Right cardiac atrium (tissue), 5 donors: ENCODE results near the gene VIPR2. TPM values are rescaled to one million over a fixed set of nuclear protein-coding genes. Genes with fewer than 3 reads are reported as not detected.
"Not testable (repeated sequence)": the region's sequence is repeated elsewhere in the genome, so short reads cannot be mapped to it uniquely, and the experiment has no call there.

Experiments used
- ATAC-seq, 2 donors: fragments of 200-7000 bp; cut with Tn5 transposase; one replicate each; pipeline versions ENCODE4 v1.8.0 to v1.9.1; 2020; ENCODE audit warnings: moderate library complexity in 2 of 2, mild to moderate bottlenecking in 1 of 2
- DNase-seq, 3 donors: peaks; one replicate each; pipeline ENCODE4 v3.0.0-alpha.2; 2020
- H3K27ac ChIP-seq: one replicate; pipeline ENCODE4 v1.5.1; 2013; ENCODE audit warnings: mild to moderate bottlenecking, low read length, control low read depth, moderate library complexity
- H3K27me3 ChIP-seq: one replicate; pipeline ENCODE4 v1.6.1; 2013; ENCODE audit not compliant: control insufficient read depth, insufficient read depth
- H3K4me1 ChIP-seq: one replicate; pipeline ENCODE4 v1.6.1; 2013; ENCODE audit warnings: low read length; ENCODE audit not compliant: control insufficient read depth, insufficient read depth
- H3K4me3 ChIP-seq: one replicate; pipeline ENCODE4 v1.5.1; 2013; ENCODE audit warnings: low read length, control low read depth
- H3K9me3 ChIP-seq: one replicate; pipeline ENCODE4 v1.6.1; 2013; ENCODE audit warnings: low read length; ENCODE audit not compliant: control insufficient read depth
- WGBS: extraction: QIAGEN DNeasy Blood & Tissue Kit; methylation state at CpG from one replicate; pipeline ENCODE4 v1.1.7; 2013; 5-methylcytosine and 5-hydroxymethylcytosine counted together
- intact Hi-C, 4 donors: fragments of 100-400 bp; cut with DNase I; formaldehyde crosslinking; loops; one replicate each; pipeline versions ENCODE4 v1.11.0 to v1.14.0; 2022 to 2023
- polyA plus RNA-seq: library from polyadenylated mRNA; stranded (reverse); fragments of 200-250 nt; gene quantifications from one replicate; pipeline ENCODE4 v1.2.3, GENCODE V29; 2013
- total RNA-seq, 4 donors: library from RNA; stranded (reverse); fragmentation: NEBNext Ultra II Directional; extraction: Animal tissue kit (Norgen Biotek cat#: 25700); gene quantifications; one replicate each; pipeline ENCODE4 v1.2.1, GENCODE V29; 2021
- donor health status: healthy with polysubstance abuse.
- donor health status: DM: no; HTN: yes; CAD: no.
- donor health status: DM: no; HTN: no; CAD: no.
- donor health status: DM: no; HTN: yes; CAD: no; lungs with severe emphysema.
- donor health status: DM: yes; HTN: yes; CAD: no.

VIPR2 gene
- total and polyA plus RNA-seq, 5 donors, result 7.3 to 13.7 (median 9.5) TPM

DNA sequence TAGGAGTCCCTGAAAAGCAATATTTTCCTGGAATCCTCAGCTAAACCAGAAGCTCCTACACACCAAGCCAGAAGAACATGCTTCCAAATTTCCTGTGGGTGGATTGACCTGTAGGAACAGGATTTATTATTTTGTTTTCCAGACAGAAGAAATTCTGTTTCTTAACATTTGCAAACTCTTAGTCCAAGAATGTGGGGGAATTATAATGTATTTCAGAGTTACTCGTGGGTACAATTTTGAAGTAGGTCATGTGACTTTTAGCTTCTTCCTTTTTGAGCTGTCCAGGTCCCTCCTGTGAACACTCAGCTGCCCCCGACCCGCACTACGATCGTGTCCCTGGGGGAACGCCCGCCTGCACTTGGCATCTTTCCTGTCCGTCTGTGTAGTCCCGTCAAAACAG, 27.7 kb upstream of the VIPR2 start:
- DNase-seq (peak in 1 of 3 donors; percentile 38), ATAC-seq (no peak)
- H3K27me3 ChIP-seq, result no peaks in the 10 kb centered on the region
- no peaks in the 10 kb centered on the region for H3K9me3 ChIP-seq
- no peak overlapping the region for H3K4me3 ChIP-seq
- WGBS, result 85% methylated on average over 9 of the region's 9 CpGs
- no peaks in the 10 kb centered on the region for H3K4me1 ChIP-seq
- intact Hi-C loops, result no loop called here
- H3K27ac ChIP-seq, result no peak overlapping the region

DNA sequence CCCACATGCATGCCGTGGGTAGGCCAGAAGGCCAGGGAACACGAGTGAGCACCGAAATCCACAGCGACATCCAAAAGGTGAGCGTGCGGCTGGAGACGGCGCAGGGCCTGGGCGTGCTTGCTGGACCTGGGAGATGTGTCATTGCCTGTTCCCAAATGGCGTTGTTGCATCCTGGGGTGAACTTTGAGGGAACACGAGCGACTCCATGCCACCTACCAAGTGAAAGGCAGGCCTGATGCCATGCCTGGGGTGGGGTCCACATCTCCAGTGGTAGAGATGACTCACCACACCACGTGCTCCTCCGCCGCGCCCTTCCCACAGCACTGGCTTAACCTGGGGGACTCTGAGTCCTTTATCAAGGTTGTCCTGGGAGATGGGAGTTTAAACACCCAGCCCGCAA, 24.7 kb upstream of the VIPR2 start:
- Histone ChIP-seq H3K27ac (no peak overlapping the region), H3K4me3 (no peak overlapping the region), H3K27me3 (no peaks in the 10 kb centered on the region), H3K4me1 (no peaks in the 10 kb centered on the region), H3K9me3 (no peaks in the 10 kb centered on the region)
- 90% methylated on average over 17 of the region's 17 CpGs for WGBS
- intact Hi-C loops, result no loop called here
- peak in 1 of 3 donors; percentile 24 for DNase-seq
- no peak for ATAC-seq

- peak in 1 of 3 donors; percentile 19 for DNase-seq
- no peak for ATAC-seq
- WGBS, result 86% methylated on average over 15 of the region's 15 CpGs
Measured at GRCh38 chr7:159167139-159167538, 22.5 kb upstream of the VIPR2 start.

DNA sequence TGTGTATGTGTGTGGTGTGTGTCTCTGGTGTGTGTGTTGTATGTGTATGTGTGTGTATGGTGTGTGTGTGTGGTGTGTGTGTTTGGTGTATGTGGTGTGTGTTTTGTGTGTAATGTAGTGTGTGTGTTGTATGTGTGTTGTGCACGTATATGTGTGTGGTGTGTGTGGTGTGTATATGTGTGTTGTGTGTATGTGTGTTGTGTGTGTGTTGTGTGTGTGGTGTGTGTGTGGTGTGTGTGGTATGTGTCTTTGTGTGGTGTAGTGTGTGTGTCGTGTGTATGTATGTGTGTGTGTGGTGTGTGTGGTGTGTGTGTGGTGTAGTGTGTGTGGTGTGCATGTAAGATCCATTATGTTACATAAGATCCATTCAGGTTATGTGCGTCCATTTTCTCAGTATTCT, 21.9 kb upstream of the VIPR2 start:
- Histone ChIP-seq H3K4me3 (no peak overlapping the region), H3K27me3 (no peaks in the 10 kb centered on the region), H3K9me3 (no peaks in the 10 kb centered on the region), H3K4me1 (no peaks in the 10 kb centered on the region), H3K27ac (no peak overlapping the region)
- intact Hi-C loops, result no loop called here
- WGBS, result 64% methylated on average over 3 of the region's 3 CpGs
- ATAC-seq (no peak), DNase-seq (no peak)

More at GRCh38 chr7:159167139-159167538, 22.5 kb upstream of the VIPR2 start:
- Histone ChIP-seq H3K4me1 (no peaks in the 10 kb centered on the region), H3K27me3 (no peaks in the 10 kb centered on the region), H3K9me3 (no peaks in the 10 kb centered on the region), H3K27ac (no peak overlapping the region), H3K4me3 (no peak overlapping the region)
- intact Hi-C loops, result no loop called here

- ATAC-seq (no peak), DNase-seq (no peak)
- intact Hi-C loops, result no loop called here
- no peaks in the 10 kb centered on the region for H3K9me3 ChIP-seq
- no peak overlapping the region for H3K27ac ChIP-seq
- WGBS, result 85% methylated on average over 6 of the region's 6 CpGs
- no peaks in the 10 kb centered on the region for H3K27me3 ChIP-seq
- no peak overlapping the region for H3K4me3 ChIP-seq
- H3K4me1 ChIP-seq, result no peaks in the 10 kb centered on the region
Measured at GRCh38 chr7:159165352-159165751, 20.7 kb upstream of the VIPR2 start.

DNA sequence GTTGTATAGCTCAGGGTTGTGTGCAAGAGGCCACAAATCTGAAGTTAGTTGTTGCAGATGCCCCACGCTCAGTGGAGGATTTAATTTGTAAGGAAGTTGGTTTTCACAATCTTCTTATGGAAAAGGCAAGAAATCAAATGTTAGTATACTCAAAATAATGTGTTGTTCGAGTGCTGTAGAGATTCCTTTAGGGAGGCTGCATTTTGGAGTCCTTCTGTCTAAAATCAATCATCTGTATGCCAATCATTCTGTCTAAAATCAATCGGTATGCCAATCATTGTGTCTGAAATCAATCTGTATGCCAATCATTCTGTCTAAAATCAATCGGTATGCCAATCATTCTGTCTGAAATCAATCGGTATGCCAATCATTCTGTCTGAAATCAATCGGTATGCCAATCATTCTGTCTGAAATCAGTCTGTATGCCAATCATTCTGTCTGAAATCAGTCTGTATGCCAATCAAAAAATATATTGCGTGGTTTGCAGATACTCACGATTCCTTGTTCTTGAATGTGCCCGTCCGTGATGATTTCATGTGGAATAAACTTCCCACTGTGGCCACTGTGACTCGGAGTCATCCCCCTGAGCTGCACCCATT, 19.1 kb upstream of the VIPR2 start:
- H3K27ac ChIP-seq, intact Hi-C loops, H3K27me3 ChIP-seq, ATAC-seq, H3K4me3 ChIP-seq, DNase-seq, H3K4me1 ChIP-seq, H3K9me3 ChIP-seq: not testable (repeated sequence)
- 91% methylated on average over 10 of the region's 11 CpGs for WGBS

DNA sequence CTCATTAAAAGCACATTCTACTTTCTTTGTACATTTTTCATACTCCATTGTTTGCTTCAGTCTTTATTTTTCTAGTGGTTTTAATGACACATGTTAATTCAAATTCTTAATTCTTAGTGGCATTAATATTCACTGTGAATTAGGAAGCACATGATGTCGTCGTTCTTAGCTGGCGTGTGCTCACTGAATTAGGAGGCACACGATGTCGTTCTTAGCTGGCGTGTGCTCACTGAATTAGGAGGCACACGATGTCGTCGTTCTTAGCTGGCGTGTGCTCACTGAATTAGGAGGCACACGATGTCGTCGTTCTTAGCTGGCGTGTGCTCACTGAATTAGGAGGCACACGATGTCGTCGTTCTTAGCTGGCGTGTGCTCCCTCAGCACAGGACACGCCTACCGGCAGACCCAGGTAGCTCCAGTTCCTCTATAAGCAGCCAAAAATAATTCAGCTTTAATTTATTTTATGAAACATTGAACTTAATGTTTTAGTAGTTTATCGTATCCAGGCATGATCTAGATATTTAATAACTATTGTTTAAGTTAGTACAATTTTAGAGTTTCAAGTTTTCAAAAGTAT, 17.5 kb upstream of the VIPR2 start:
- H3K4me3 ChIP-seq, H3K27me3 ChIP-seq, DNase-seq, ATAC-seq, H3K27ac ChIP-seq, H3K9me3 ChIP-seq, H3K4me1 ChIP-seq, intact Hi-C loops: not testable (repeated sequence)
- 73% methylated on average over 16 of the region's 21 CpGs for WGBS

- Histone ChIP-seq H3K4me1 (no peaks in the 10 kb centered on the region), H3K27me3 (no peaks in the 10 kb centered on the region), H3K4me3 (no peak overlapping the region), H3K9me3 (no peaks in the 10 kb centered on the region), H3K27ac (no peak overlapping the region)
- DNase-seq (no peak), ATAC-seq (no peak)
- intact Hi-C loops, result no loop called here
- 91% methylated on average over 7 of the region's 7 CpGs for WGBS
Measured at GRCh38 chr7:159160450-159160849, 15.8 kb upstream of the VIPR2 start.

- H3K4me1 ChIP-seq, result no peaks in the 10 kb centered on the region
- DNase-seq, result no peak
- ATAC-seq, result no peak
- WGBS, result 81% methylated on average over 6 of the region's 6 CpGs
- intact Hi-C loops, result no loop called here
- no peak overlapping the region for H3K4me3 ChIP-seq
- H3K27ac ChIP-seq, result no peak overlapping the region
- H3K9me3 ChIP-seq, result no peaks in the 10 kb centered on the region
- H3K27me3 ChIP-seq, result no peaks in the 10 kb centered on the region
Measured at GRCh38 chr7:159159731-159160130, 15.1 kb upstream of the VIPR2 start.

DNA sequence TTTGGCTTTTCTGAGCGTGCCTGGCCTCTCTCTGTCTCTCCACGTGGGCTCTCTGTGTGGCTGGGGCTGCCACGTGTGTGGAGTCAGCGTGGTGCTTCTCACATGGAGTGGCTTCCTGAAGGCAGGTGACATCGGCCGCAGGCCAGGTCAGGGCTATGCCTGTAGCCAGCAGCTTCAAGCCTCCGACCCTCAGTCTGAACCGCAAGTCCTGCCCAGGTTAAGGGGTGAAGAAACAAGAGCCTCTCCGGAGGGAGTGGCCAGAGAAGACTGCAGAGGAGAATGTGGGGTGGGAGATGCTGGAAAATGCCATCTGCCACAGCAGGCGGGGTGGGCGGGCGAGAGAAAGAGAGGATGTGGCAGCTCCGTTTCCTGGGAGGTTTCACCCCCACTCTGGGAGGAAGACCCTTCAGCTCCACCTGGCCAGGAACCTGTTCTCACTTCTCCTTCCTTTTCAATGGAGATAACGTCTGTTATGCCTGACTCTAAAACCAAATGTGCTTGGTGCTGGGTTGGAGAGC, 14.3 kb upstream of the VIPR2 start:
- DNase-seq, result no peak
- H3K27ac ChIP-seq, result no peak overlapping the region
- no peak overlapping the region for H3K4me3 ChIP-seq
- H3K9me3 ChIP-seq, result no peaks in the 10 kb centered on the region
- 61% methylated on average over 14 of the region's 14 CpGs for WGBS
- intact Hi-C loops, result no loop called here
- no peaks in the 10 kb centered on the region for H3K27me3 ChIP-seq
- no peak for ATAC-seq
- H3K4me1 ChIP-seq, result no peaks in the 10 kb centered on the region

- intact Hi-C loops, result no loop called here
- Histone ChIP-seq H3K4me1 (no peaks in the 10 kb centered on the region), H3K9me3 (no peaks in the 10 kb centered on the region), H3K27me3 (no peaks in the 10 kb centered on the region), H3K4me3 (no peak overlapping the region), H3K27ac (no peak overlapping the region)
- 90% methylated on average over 29 of the region's 29 CpGs for WGBS
- DNase-seq (no peak), ATAC-seq (no peak)
Measured at GRCh38 chr7:159158125-159158887, 13.6 kb upstream of the VIPR2 start.
